ENCODE measurements around the gene TMX1.
A peak's percentile ranks its signal among the peaks of the same experiment; 100 is the strongest.

Gene TMX1

GRCh38 chr14:51293149-51293911 lies 53.3 kb downstream of the TMX1 start:
- DNase-seq (ENCODE audit: low read depth, low spot score), result no peak

- no peak for DNase-seq (ENCODE audit: low read depth, low spot score)
These were observed 53.9 kb downstream of the TMX1 start for GRCh38 chr14:51293912-51294389.

DNA sequence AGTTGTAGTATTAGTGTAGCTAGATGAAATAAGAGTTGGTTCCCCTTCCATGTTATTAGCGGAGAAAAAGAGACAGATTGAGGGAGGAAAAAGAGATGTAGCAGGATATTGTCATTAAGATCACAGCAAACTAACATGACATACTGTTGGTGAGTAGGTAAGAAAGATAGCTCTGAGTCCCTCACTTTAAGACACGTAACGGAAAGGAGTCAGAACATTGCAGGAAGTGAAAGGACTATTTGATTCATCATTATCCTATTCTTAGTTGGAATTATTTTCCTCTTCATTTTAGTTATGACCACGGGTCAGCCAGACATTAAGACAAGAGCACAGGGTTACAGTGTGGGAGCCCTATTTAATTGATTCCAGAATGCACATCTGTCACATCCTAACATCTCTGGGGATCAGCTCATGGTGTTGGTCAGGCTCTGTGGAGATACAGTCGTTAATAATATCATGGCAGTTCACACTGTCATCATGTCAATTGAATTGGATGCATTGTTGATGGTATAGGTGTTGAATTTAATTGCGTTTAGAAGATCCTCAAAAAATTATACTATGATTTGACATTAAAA lies 55.0 kb downstream of the TMX1 start:
- DNase-seq (ENCODE audit: low read depth, low spot score), result no peak

DNA sequence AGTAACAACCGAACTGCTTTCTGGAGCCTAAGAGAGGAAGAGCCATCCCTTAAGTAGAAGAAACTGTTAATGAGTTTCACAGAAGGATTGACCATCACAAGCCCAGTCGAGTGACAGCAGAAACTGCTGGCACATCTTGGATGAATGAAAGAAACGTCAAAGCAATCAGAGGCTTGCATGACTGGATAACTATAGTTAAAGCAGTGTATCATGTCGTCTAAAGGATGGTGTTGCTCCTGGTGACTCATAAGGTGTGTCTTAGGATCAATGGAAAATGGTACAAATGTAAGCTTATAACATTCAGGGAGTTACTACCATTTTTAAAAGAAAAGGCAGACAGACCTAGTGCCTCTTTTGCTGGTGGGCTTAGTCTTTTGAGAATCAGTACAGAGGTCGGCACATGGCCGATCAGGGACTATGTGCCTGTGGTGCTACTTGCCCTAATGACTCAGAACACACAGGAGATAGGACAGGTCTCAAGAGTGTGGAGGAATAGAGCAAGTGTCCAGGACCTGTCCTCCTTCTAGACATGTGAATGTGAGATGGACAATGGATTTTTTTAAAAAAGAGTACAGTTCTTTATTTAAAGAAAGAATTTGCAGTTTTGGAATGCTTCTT lies 55.7 kb downstream of the TMX1 start:
- DNase-seq (ENCODE audit: low read depth, low spot score), result no peak

DNA sequence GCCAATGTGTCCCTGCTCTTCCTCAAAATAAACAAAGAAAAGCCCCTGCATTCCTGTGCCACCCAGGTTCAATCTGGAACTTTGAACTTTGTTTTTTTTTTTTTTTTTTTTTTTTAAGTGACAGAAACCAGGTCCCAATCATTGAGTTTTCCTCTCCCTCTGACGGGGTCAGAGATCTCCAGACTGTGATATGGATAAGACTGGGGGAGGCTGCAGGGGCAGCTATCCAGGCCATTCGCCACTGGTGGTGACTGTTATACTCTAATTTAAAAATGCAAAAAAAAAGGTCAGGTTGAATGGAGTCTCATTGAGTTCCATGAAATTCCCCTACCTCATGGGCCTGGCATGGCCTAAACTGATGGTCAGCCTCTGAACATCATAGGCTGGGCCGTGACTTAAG lies 57.0 kb downstream of the TMX1 start:
- DNase-seq (ENCODE audit: low read depth, low spot score), result peak; percentile 32

DNA sequence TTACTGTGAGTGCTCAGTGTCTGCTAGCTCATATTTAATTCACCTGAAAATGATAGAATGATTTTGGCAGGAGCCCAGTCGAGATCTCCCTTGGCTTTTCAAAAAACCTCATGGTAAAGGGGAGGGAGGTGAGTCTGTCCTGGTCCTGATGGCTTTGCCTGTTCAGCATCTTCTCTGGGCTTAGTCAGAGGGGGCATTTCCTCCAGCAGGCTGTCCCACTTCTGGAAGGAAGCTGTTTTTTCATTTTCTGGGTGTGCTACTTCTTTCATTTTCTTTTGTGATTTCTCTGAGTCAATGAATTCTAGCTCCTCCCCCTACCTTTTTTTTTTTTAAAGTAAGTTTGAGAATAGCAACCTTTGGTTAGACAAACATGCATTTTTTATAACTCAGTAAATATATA lies 58.8 kb downstream of the TMX1 start:
- DNase-seq (ENCODE audit: low read depth, low spot score), result no peak

DNA sequence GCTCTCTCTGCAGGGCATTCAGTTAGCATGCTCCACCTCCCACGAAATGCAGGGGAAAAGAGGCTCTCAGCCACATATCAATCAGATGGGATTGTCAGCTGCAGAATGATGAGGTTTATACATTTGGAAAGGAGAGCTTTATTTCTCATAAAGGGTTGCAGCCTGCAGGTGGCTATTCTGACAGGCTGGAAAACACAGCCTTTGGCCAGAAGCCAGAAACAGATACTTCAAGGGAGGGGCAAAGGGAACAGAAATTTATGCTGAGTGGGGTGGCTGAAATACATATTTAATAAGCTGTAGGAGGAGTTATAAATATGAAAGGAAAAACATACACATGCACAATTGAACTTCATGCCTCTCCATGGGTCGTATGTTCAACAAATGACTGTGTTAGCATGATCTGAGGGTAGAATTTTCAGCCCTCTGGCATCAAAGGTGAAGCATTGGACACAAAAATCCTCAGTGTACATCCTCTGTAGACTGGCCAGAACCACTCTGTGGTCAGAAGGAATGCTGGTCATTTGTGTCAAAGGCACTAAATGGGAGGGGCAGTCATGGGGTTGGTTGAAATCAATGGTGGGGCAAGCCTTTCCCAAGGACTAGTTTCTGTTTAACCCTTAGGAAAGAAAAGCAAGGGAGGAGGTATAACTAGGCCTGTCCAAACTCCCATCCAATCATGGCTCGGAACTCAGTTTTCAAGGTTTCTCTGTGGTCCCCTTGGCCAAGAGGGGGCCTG lies 62.4 kb downstream of the TMX1 start:
- DNase-seq (ENCODE audit: low read depth, low spot score), result no peak

DNA sequence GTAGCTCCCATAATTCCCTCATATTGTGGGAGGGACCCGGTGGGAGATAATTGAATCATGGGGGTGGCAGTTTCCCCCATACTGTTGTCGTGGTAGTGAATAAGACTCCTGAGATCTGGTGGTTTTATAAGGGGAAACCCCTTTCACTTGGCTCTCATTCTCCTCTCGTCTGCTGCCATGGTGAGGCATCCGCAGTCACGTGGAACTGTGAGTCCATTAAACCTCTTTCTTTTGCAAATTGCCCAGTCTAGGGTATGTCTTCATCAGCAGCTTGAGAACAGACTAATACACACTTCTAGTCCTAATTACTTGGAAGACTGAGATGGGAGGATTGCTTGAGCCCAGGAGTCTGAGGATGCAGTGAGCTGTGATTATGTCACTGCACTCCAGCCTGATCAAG lies 64.4 kb downstream of the TMX1 start:
- peak; percentile 38 for DNase-seq (ENCODE audit: low read depth, low spot score)

GRCh38 chr14:51304941-51305340 lies 64.9 kb downstream of the TMX1 start:
- DNase-seq (ENCODE audit: low read depth, low spot score), result no peak

DNA sequence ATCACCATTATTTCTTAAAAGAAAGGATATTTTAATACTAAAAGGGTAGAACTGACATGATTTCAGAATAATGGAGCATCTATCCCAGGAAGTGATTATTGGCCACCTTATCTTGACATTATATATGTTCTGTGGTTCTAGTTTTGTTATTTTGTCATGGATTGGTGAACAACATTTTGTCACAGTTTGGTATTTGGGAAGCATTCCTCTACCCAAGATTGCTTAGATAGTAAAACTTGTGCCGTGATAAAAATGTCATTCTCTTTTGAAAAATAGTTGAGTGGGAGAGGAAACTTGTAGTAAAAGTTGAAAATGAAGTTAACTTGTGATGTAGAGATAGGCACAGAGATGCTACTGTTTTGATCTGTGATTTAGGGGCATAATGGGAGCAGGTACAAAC lies 65.7 kb downstream of the TMX1 start:
- DNase-seq (ENCODE audit: low read depth, low spot score), result no peak
